GM10847 (cell line): Measurements from ENCODE around the gene GARNL3.

Source experiments
- POLR2A ChIP-seq: IDR thresholded peaks from 2 replicates; pipeline ENCODE4 v1.6.1; 2011; ENCODE audit not compliant: insufficient read length; ENCODE audit errors: extremely low read depth

The GARNL3 gene

GRCh38 chr9:127366594-127366993 is 102.0 kb downstream of the GARNL3 start:
- no peak for TF ChIP-seq POLR2A

GRCh38 chr9:127368852-127369402 is 104.4 kb downstream of the GARNL3 start:
- TF ChIP-seq POLR2A = no peak

- TF ChIP-seq POLR2A = no peak
Observed at GRCh38 chr9:127369428-127369827, 104.9 kb downstream of the GARNL3 start.

- TF ChIP-seq POLR2A = no peak
Observed at GRCh38 chr9:127370147-127370579, 105.6 kb downstream of the GARNL3 start.

- TF ChIP-seq POLR2A = no peak
Observed at GRCh38 chr9:127370672-127371648, 106.4 kb downstream of the GARNL3 start.

- TF ChIP-seq POLR2A = no peak
Observed at GRCh38 chr9:127380479-127380878, 115.9 kb downstream of the GARNL3 start.

GRCh38 chr9:127382541-127382940 is 118.0 kb downstream of the GARNL3 start:
- no peak for TF ChIP-seq POLR2A

- TF ChIP-seq POLR2A = no peak
Observed at GRCh38 chr9:127384016-127384730, 119.6 kb downstream of the GARNL3 start.

GRCh38 chr9:127384901-127385300 is 120.3 kb downstream of the GARNL3 start:
- TF ChIP-seq POLR2A = no peak

GRCh38 chr9:127386249-127386648 is 121.7 kb downstream of the GARNL3 start:
- no peak for TF ChIP-seq POLR2A

- no peak for TF ChIP-seq POLR2A
Observed at GRCh38 chr9:127386981-127387380, 122.4 kb downstream of the GARNL3 start.

GRCh38 chr9:127388037-127388855 is 123.7 kb downstream of the GARNL3 start:
- no peak for TF ChIP-seq POLR2A

GRCh38 chr9:127388856-127389238 is 124.3 kb downstream of the GARNL3 start:
- no peak for TF ChIP-seq POLR2A

GRCh38 chr9:127389381-127390247 is 125.0 kb downstream of the GARNL3 start:
- TF ChIP-seq POLR2A = no peak
